HG03139 (cell line): ENCODE data around the gene TIAL1.
"Not testable (repeated sequence)": the region's sequence is repeated elsewhere in the genome, so short reads cannot be mapped to it uniquely, and the experiment has no call there.

Source experiments
- ATAC-seq: cut with Tn5 transposase; IDR thresholded peaks from one replicate; pipeline ENCODE4 v1.9.1; 2021; ENCODE audit not compliant: unreplicated experiment

TIAL1 gene

GRCh38 chr10:119532251-119532650 is 64.5 kb downstream of the TIAL1 start:
- not testable (repeated sequence) for ATAC-seq

- no peak for ATAC-seq
Measured at GRCh38 chr10:119531067-119531466, 65.7 kb downstream of the TIAL1 start.

- not testable (repeated sequence) for ATAC-seq
Measured at GRCh38 chr10:119528663-119529237, 68.0 kb downstream of the TIAL1 start.

- no peak for ATAC-seq
Measured at GRCh38 chr10:119526621-119527592, 69.9 kb downstream of the TIAL1 start.

GRCh38 chr10:119526149-119526548 is 70.6 kb downstream of the TIAL1 start:
- no peak for ATAC-seq

- ATAC-seq, result no peak
Measured at GRCh38 chr10:119525116-119525515, 71.6 kb downstream of the TIAL1 start.

GRCh38 chr10:119524720-119525070 is 72.1 kb downstream of the TIAL1 start:
- ATAC-seq, result no peak

GRCh38 chr10:119523895-119524719 is 72.7 kb downstream of the TIAL1 start:
- no peak for ATAC-seq
